Gastrocnemius medialis (tissue), 4 donors: Measurements from ENCODE around the gene RANBP17. TPM values are rescaled to one million over a fixed set of nuclear protein-coding genes. Genes with fewer than 3 reads are reported as not detected.

Experiments
- ATAC-seq, 2 donors: fragments of 150-250 bp; one replicate each; pipeline ENCODE4 v1.9.1; 2016
- DNase-seq, 2 donors: peaks; one replicate each; pipeline ENCODE4 v3.0.0-alpha.2; 2019
- H3K27ac ChIP-seq, 4 donors: fragments of 200-600 bp; sonication (generic); 1 replicate in 1 of 4; 2 replicates in 3 of 4; pipeline ENCODE4 v1.5.1; 2016 to 2018; ENCODE audit warnings: mild to moderate bottlenecking in 2 of 4, moderate library complexity in 1 of 4
- H3K27me3 ChIP-seq, 3 donors: fragments of 200-600 bp; sonication (generic) in 2 of 3; 1 replicate in 1 of 3; 2 replicates in 2 of 3; pipeline versions ENCODE4 v1.5.1 to v1.6.0; 2016 to 2019; ENCODE audit warnings: mild to moderate bottlenecking in 1 of 3, moderate library complexity in 1 of 3
- H3K36me3 ChIP-seq, 2 donors: fragments of 200-600 bp; sonication (generic) in 1 of 2; one replicate each; pipeline ENCODE4 v1.5.1; 2017 to 2018
- H3K4me1 ChIP-seq, 2 donors: fragments of 200-600 bp; sonication (generic) in 1 of 2; one replicate each; pipeline ENCODE4 v1.5.1; 2016 to 2017; ENCODE audit warnings: mild to moderate bottlenecking in 2 of 2
- H3K4me3 ChIP-seq, 4 donors: fragments of 200-600 bp; sonication (generic) in 3 of 4; 1 replicate in 1 of 4; 2 replicates in 3 of 4; pipeline ENCODE4 v1.5.1; 2016 to 2019; ENCODE audit warnings: mild to moderate bottlenecking in 2 of 4
- H3K9me3 ChIP-seq, 3 donors: fragments of 200-600 bp; sonication (generic) in 2 of 3; 1 replicate in 1 of 3; 2 replicates in 2 of 3; pipeline ENCODE4 v1.5.1; 2016 to 2019
- POLR2A ChIP-seq, 2 donors: fragments of 450-650 bp; IDR thresholded peaks; one replicate each; pipeline ENCODE4 v1.6.1; 2017; ENCODE audit warnings: antibody characterized with exemption in 2 of 2, mild to moderate bottlenecking in 2 of 2, moderate library complexity in 2 of 2
- in situ Hi-C, 4 donors: fragments of 200-750 bp; cut with MboI; loops; one replicate each; pipeline versions ENCODE4 v1.15.0 to v1.8.0; 2017; ENCODE audit warnings: low sequenced_read_pairs in 4 of 4
- intact Hi-C: fragments of 100-400 bp; cut with DNase I; formaldehyde crosslinking; loops from one replicate; pipeline ENCODE4 v1.15.1; 2023; ENCODE audit warnings: low total_unique reads
- total RNA-seq, 4 donors: library from RNA; depleted of rRNA; stranded (reverse); fragments of >200 nt; gene quantifications; one replicate each; pipeline versions ENCODE4 v1.1.0 to v1.2.3, GENCODE V29; 2016
- TF ChIP-seq, protein P1 (sequence below), 5 experiments: fragments of 450-650 bp in 3 of 5; fragments of 200-600 bp in 2 of 5; sonication (generic) in 2 of 5; IDR thresholded peaks in 4 of 5; conservative IDR thresholded peaks in 1 of 5; 1 replicate in 4 of 5; 2 replicates in 1 of 5; pipeline ENCODE4 v1.5.1; 2016 to 2019; ENCODE audit warnings: antibody characterized with exemption in 5 of 5, mild to moderate bottlenecking in 3 of 5, moderate library complexity in 3 of 5

The RANBP17 gene
- total RNA-seq, 4 donors from 2014 or later = 1.1 to 3.2 TPM; not detected in 2

DNA sequence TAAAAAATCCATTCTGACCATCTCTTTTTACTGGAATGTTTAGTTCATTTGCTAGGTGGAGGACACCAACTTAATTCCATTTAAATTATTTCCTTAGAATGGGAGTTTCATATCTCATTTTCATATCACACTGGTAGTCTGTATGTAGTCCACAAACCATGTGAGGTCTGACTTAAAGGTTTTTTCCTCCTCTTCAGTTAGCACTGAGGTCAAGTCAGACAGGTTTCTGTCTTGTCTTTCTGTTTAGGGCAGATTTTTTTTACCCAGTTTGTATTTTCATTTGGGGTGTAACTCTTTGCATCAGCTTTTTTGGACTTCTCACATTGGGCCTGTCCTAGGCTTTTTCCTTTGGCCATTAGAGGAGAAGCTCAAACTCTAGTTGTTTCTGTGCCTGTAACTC is 75.3 kb downstream of the RANBP17 start:
- ATAC-seq = no peak
- no peak overlapping the region for H3K4me3 ChIP-seq
- TF ChIP-seq, protein P1, sequence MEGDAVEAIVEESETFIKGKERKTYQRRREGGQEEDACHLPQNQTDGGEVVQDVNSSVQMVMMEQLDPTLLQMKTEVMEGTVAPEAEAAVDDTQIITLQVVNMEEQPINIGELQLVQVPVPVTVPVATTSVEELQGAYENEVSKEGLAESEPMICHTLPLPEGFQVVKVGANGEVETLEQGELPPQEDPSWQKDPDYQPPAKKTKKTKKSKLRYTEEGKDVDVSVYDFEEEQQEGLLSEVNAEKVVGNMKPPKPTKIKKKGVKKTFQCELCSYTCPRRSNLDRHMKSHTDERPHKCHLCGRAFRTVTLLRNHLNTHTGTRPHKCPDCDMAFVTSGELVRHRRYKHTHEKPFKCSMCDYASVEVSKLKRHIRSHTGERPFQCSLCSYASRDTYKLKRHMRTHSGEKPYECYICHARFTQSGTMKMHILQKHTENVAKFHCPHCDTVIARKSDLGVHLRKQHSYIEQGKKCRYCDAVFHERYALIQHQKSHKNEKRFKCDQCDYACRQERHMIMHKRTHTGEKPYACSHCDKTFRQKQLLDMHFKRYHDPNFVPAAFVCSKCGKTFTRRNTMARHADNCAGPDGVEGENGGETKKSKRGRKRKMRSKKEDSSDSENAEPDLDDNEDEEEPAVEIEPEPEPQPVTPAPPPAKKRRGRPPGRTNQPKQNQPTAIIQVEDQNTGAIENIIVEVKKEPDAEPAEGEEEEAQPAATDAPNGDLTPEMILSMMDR (IDR thresholded peaks at IDR 0.05 in 4 of 5, conservative IDR thresholded peaks at IDR 0.05 in 1 of 5) = no peak
- TF ChIP-seq POLR2A (IDR thresholded peaks at IDR 0.05) = no peak
- H3K9me3 ChIP-seq = no peaks in the 10 kb centered on the region
- no peaks in the 10 kb centered on the region for H3K27me3 ChIP-seq
- in situ Hi-C loops = no loop called here
- no peaks in the 10 kb centered on the region for H3K4me1 ChIP-seq
- no peaks in the 10 kb centered on the region for H3K36me3 ChIP-seq
- DNase-seq = no peak
- intact Hi-C loops = no loop called here
- no peak overlapping the region for H3K27ac ChIP-seq

DNA sequence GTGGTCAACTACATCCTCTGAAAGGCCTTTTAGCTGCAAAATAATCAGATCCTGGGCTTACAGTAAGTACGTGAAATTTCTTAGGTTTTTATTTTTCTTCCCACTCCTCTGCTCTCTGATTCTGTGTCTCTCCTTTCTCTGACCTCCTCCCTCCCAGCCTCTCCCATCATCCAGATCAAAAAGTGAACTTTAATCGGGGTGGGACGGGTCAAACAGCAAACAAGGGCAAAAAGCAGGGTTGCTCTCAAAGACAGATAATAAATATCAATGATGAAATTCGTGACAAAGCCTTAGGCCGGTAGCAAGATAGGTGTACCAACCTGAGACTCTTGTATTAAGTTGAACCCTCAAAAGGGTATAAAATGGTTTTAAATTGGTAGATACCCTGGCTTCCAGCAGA is 76.1 kb downstream of the RANBP17 start:
- H3K9me3 ChIP-seq = no peaks in the 10 kb centered on the region
- H3K36me3 ChIP-seq = no peaks in the 10 kb centered on the region
- no peaks in the 10 kb centered on the region for H3K27me3 ChIP-seq
- in situ Hi-C loops (no loop called here), intact Hi-C loops (no loop called here)
- DNase-seq (no peak), ATAC-seq (no peak)
- H3K4me1 ChIP-seq = no peaks in the 10 kb centered on the region
- H3K4me3 ChIP-seq = no peak overlapping the region
- TF ChIP-seq, protein P1 (IDR thresholded peaks at IDR 0.05 in 4 of 5, conservative IDR thresholded peaks at IDR 0.05 in 1 of 5) = no peak
- TF ChIP-seq POLR2A (IDR thresholded peaks at IDR 0.05) = no peak
- no peak overlapping the region for H3K27ac ChIP-seq

DNA sequence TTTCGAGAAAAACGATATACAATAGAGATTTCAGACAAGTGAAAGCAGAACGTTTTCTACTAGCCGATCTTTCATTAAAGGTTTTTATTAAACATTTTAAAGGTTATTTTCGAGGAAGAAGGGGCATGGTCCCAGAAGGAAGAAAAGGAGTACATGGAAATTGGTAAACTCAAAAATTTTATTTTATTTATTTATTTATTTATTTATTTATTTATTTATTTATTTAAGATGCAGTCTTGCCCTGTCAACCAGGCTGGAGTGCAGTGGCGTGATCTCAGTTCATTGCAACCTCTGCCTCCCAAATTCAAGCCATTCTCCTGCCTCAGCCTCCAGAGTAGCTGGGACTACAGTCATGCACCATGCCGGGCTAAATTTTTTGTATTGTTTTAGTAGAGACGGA is 77.4 kb downstream of the RANBP17 start:
- Histone ChIP-seq H3K36me3 (no peaks in the 10 kb centered on the region), H3K4me1 (no peaks in the 10 kb centered on the region)

DNA sequence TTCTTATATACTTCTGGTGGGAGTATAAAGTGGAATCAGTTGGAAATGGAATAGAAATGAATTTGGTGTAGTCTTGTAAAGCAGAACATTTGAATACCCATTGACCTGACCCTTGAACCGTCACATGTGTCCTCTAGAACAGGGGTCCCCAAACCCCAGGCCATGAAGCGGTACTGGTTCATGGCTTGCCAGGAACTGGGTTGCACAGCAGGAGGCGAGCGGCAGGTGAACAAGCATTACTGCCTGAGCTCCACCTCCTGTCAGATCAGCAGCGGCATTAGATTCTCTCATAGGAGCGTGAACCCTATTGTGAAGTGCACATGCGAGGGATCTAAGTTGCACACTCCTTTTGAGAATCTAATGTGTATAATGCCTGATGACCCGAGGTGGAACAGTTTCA is 80.0 kb downstream of the RANBP17 start:
- H3K9me3 ChIP-seq = no peaks in the 10 kb centered on the region
- H3K36me3 ChIP-seq = no peaks in the 10 kb centered on the region
- in situ Hi-C loops (no loop called here), intact Hi-C loops (no loop called here)
- no peak overlapping the region for H3K4me3 ChIP-seq
- TF ChIP-seq, protein P1 (IDR thresholded peaks at IDR 0.05 in 4 of 5, conservative IDR thresholded peaks at IDR 0.05 in 1 of 5) = no peak
- TF ChIP-seq POLR2A (IDR thresholded peaks at IDR 0.05) = no peak
- H3K4me1 ChIP-seq = no peaks in the 10 kb centered on the region
- no peak for DNase-seq
- no peaks in the 10 kb centered on the region for H3K27me3 ChIP-seq
- H3K27ac ChIP-seq = no peak overlapping the region
- ATAC-seq = no peak

More for the DNA sequence above, 77.4 kb downstream of the RANBP17 start:
- no peak for TF ChIP-seq POLR2A (IDR thresholded peaks at IDR 0.05)
- TF ChIP-seq, protein P1 (IDR thresholded peaks at IDR 0.05 in 4 of 5, conservative IDR thresholded peaks at IDR 0.05 in 1 of 5) = no peak
- intact Hi-C loops = no loop called here
- Histone ChIP-seq H3K4me3 (no peak overlapping the region), H3K9me3 (no peaks in the 10 kb centered on the region), H3K27ac (no peak overlapping the region), H3K27me3 (no peaks in the 10 kb centered on the region)
- ATAC-seq (no peak), DNase-seq (no peak)
- in situ Hi-C loops = no loop called here

DNA sequence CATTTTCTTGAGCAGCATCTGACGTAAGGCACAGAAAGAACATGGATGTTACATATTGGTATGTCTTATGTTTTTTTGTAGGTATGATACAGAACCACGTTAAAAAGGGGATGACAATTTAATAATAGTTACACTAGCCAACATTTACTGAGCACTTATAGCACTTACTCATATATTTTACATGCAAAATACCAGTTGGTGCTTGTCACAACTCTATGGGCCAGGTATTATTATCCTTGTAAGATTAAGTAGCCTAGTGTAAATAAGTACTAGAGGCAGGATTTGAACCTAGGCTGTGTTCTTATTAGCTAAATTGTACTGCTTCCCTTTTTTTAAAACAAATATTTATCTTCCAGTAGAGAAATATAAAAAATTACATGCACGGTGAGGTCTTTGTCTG is 83.5 kb downstream of the RANBP17 start:
- Histone ChIP-seq H3K27ac (no peak overlapping the region), H3K4me1 (no peaks in the 10 kb centered on the region), H3K36me3 (no peaks in the 10 kb centered on the region), H3K9me3 (no peaks in the 10 kb centered on the region), H3K27me3 (no peaks in the 10 kb centered on the region), H3K4me3 (no peak overlapping the region)
- no peak for TF ChIP-seq POLR2A (IDR thresholded peaks at IDR 0.05)
- TF ChIP-seq, protein P1 (IDR thresholded peaks at IDR 0.05 in 4 of 5, conservative IDR thresholded peaks at IDR 0.05 in 1 of 5) = no peak
- intact Hi-C loops (no loop called here), in situ Hi-C loops (no loop called here)
- no peak for ATAC-seq
- no peak for DNase-seq
